Heart right ventricle (tissue), 16 donors: ENCODE measurements around the gene ACOT13. TPM values are rescaled to one million over a fixed set of nuclear protein-coding genes. Genes with fewer than 3 reads are reported as not detected.

Experiments
- ATAC-seq, 8 donors: fragments of 200-7000 bp; cut with Tn5 transposase; one replicate each; pipeline ENCODE4 v1.9.1; 2020; ENCODE audit warnings: mild to moderate bottlenecking in 8 of 8, moderate library complexity in 8 of 8, moderate number of reproducible peaks in 1 of 8
- DNase-seq, 2 donors: peaks; one replicate each; pipeline ENCODE4 v3.0.0-alpha.2; 2020
- H3K27ac ChIP-seq, 10 donors: fragments of 200-600 bp; sonication (generic) in 2 of 10; one replicate each; pipeline versions ENCODE4 v1.5.0 to v1.8.0; 2020 to 2022; ENCODE audit warnings: mild to moderate bottlenecking in 3 of 10
- H3K27me3 ChIP-seq, 7 donors: fragments of 200-600 bp; one replicate each; pipeline ENCODE4 v1.8.0; 2021 to 2022; ENCODE audit warnings: mild to moderate bottlenecking in 2 of 7
- H3K36me3 ChIP-seq, 9 donors: fragments of 200-600 bp; sonication (generic) in 1 of 9; one replicate each; pipeline versions ENCODE4 v1.5.0 to v1.8.0; 2020 to 2022; ENCODE audit warnings: mild to moderate bottlenecking in 2 of 9
- H3K4me1 ChIP-seq, 9 donors: fragments of 200-600 bp; sonication (generic) in 1 of 9; one replicate each; pipeline versions ENCODE4 v1.5.0 to v1.8.0; 2020 to 2022; ENCODE audit warnings: mild to moderate bottlenecking in 4 of 9
- H3K4me3 ChIP-seq, 10 donors: fragments of 200-600 bp; sonication (generic) in 2 of 10; one replicate each; pipeline versions ENCODE4 v1.5.0 to v1.8.0; 2020 to 2022; ENCODE audit warnings: mild to moderate bottlenecking in 7 of 10, moderate library complexity in 2 of 10
- H3K9me3 ChIP-seq, 11 donors: fragments of 200-600 bp in 10 of 11; sonication (generic) in 2 of 11; one replicate each; pipeline versions ENCODE4 v1.5.0 to v1.8.0; 2013 to 2022; ENCODE audit warnings: mild to moderate bottlenecking in 2 of 11, control low read depth in 1 of 11, moderate library complexity in 1 of 11
- CTCF ChIP-seq, 9 donors: fragments of 200-600 bp; sonication (generic) in 2 of 9; IDR thresholded peaks; one replicate each; pipeline versions ENCODE4 v1.5.0 to v1.8.0; 2021 to 2022; ENCODE audit warnings: antibody characterized with exemption in 9 of 9, mild to moderate bottlenecking in 5 of 9, moderate library complexity in 1 of 9
- WGBS, 2 donors: extraction: QIAGEN DNeasy Blood & Tissue Kit; methylation state at CpG; one replicate each; pipeline ENCODE4 v1.1.7; 2013; ENCODE audit warnings: inconsistent platforms in 1 of 2; 5-methylcytosine and 5-hydroxymethylcytosine counted together
- intact Hi-C, 10 donors: fragments of 100-400 bp; cut with DNase I; formaldehyde crosslinking; loops; one replicate each; pipeline versions ENCODE4 v1.11.1 to v1.14.2; 2022
- polyA plus RNA-seq, 2 donors: library from polyadenylated mRNA; stranded (reverse); fragments of 200-250 nt; gene quantifications; one replicate each; pipeline ENCODE4 v1.2.3, GENCODE V29; 2013
- total RNA-seq, 10 donors: library from RNA; stranded (reverse); fragmentation: NEBNext Ultra II Directional in 3 of 10; extraction: Animal tissue kit (Norgen Biotek cat#: 25700) in 3 of 10; gene quantifications; one replicate each; pipeline versions ENCODE4 v1.2.1 to v1.2.4, GENCODE V29; 2021 to 2023
- donor health status: Arrhythmogenic right ventricular cardiomyopathy.
- donor health status: ischemic (EF 13 %, LVEDD 7.1; RV severe dilation, severe dysfunction).
- donor health status: healthy with polysubstance abuse.
- donor health status: DM: no; HTN: yes; CAD: no.
- donor health status: DM: no; HTN: no; CAD: no.
- donor health status: ischemic (EF 25% LVEDD 6.9; RV normal size, moderate dysfunction).
- donor health status: ischemic (EF 25% LVEDD 5.7; RV mildly dilated, moderate dysfunction).
- donor health status: healthy.
- donor health status: DM: yes; HTN: yes; CAD: no.
- donor health status: Ischemic cardiomyopathy.
- donor health status: ischemic (EF 35%, LVEDD 5.7; RV mildly dilated, moderate dysfunction).
- donor health status: nonischemic (EF 11% LVEDD 7.7; RV severe dilation, severe dysfunction).
- donor health status: DM: yes; HTN: yes; CAD: no.
- donor health status: PGD.
- donor health status: ischemic (EF 29% LVEDD 5.4; RV normal size, mild dysfunction).
- donor health status: nonischemic (EF 23%, LVEDD 6.1; RV moderate dilation, normal function).

ACOT13 gene
- total and polyA plus RNA-seq, 12 donors: 38.2 to 241 (median 56.1) TPM

- H3K27me3 ChIP-seq: no peaks in the 10 kb centered on the region
- ATAC-seq (peak in 1 of 8 donors; percentile 55), DNase-seq (no peak)
- H3K36me3 ChIP-seq: peaks cover 0 to 23% (median 3%) of the 10 kb centered on the region in 9 donors
- no peak overlapping the region for H3K27ac ChIP-seq
- H3K4me1 ChIP-seq: peaks cover 0 to 23% (median 12%) of the 10 kb centered on the region in 9 donors
- intact Hi-C loops: loop anchor here in 5 of 10 donors (5.0 to 10.0 kb wide), 3 partner anchors 108 to 255 kb away; no protein-coding TSS in a partner anchor
- no peak for TF ChIP-seq CTCF (IDR thresholded peaks at IDR 0.05)
- 74 to 84% methylated on average over 2 of the region's 2 CpGs for WGBS, 2 donors
- no peaks in the 10 kb centered on the region for H3K9me3 ChIP-seq
- H3K4me3 ChIP-seq: no peak overlapping the region
Measured at GRCh38 chr6:24689964-24690363, 23.1 kb downstream of the ACOT13 start.

- no peak for TF ChIP-seq CTCF (IDR thresholded peaks at IDR 0.05)
- H3K36me3 ChIP-seq: peaks cover 0 to 23% (median 3%) of the 10 kb centered on the region in 9 donors
- DNase-seq (no peak), ATAC-seq (no peak)
- H3K27me3 ChIP-seq: no peaks in the 10 kb centered on the region
- peaks cover 0 to 23% (median 12%) of the 10 kb centered on the region in 9 donors for H3K4me1 ChIP-seq
- WGBS, 2 donors: 56 to 59% methylated on average over 1 of the region's 1 CpG
- intact Hi-C loops: loop anchor here in 5 of 10 donors (5.0 to 10.0 kb wide), 3 partner anchors 108 to 256 kb away; no protein-coding TSS in a partner anchor
- H3K4me3 ChIP-seq: no peak overlapping the region
- H3K9me3 ChIP-seq: no peaks in the 10 kb centered on the region
- no peak overlapping the region for H3K27ac ChIP-seq
Measured at GRCh38 chr6:24690593-24690992, 23.7 kb downstream of the ACOT13 start.

GRCh38 chr6:24691550-24691949 lies 24.7 kb downstream of the ACOT13 start:
- H3K4me3 ChIP-seq: no peak overlapping the region
- no peaks in the 10 kb centered on the region for H3K27me3 ChIP-seq
- DNase-seq (no peak), ATAC-seq (no peak)
- H3K36me3 ChIP-seq: peaks cover 0 to 23% (median 3%) of the 10 kb centered on the region in 9 donors
- 79 to 82% methylated on average over 3 of the region's 3 CpGs for WGBS, 2 donors
- intact Hi-C loops: loop anchor here in 5 of 10 donors (5.0 to 10.0 kb wide), 3 partner anchors 109 to 257 kb away; no protein-coding TSS in a partner anchor
- TF ChIP-seq CTCF (IDR thresholded peaks at IDR 0.05): no peak
- H3K9me3 ChIP-seq: no peaks in the 10 kb centered on the region
- peak overlapping the region in 1 of 10 donors; percentile 9 for H3K27ac ChIP-seq
- H3K4me1 ChIP-seq: peaks cover 0 to 23% (median 12%) of the 10 kb centered on the region in 9 donors

- intact Hi-C loops: loop anchor here in 7 of 10 donors (2.0 to 10.0 kb wide), 5 partner anchors 109 to 257 kb away; no protein-coding TSS in a partner anchor
- peaks cover 0 to 18% (median 3%) of the 10 kb centered on the region in 9 donors for H3K36me3 ChIP-seq
- ATAC-seq: peak in 7 of 8 donors; percentile 42 to 91 (median 78)
- 26 to 27% methylated on average over 4 of the region's 4 CpGs for WGBS, 2 donors
- no peak overlapping the region for H3K4me3 ChIP-seq
- H3K9me3 ChIP-seq: no peaks in the 10 kb centered on the region
- H3K27ac ChIP-seq: peak overlapping the region in 1 of 10 donors; percentile 9
- TF ChIP-seq CTCF (IDR thresholded peaks at IDR 0.05): no peak
- H3K4me1 ChIP-seq: peaks cover 0 to 23% (median 12%) of the 10 kb centered on the region in 9 donors
- DNase-seq: peak in 1 of 2 donors; percentile 39
- H3K27me3 ChIP-seq: no peaks in the 10 kb centered on the region
Measured at GRCh38 chr6:24692003-24692402, 25.1 kb downstream of the ACOT13 start.
